ENCODE measurements around the gene NSUN2. TPM values are rescaled to one million over a fixed set of nuclear protein-coding genes. Genes with fewer than 3 reads are reported as not detected.

Gene NSUN2
- total and polyA plus RNA-seq, 7 donors: 29.3 to 54.4 (median 31.9) TPM

DNA sequence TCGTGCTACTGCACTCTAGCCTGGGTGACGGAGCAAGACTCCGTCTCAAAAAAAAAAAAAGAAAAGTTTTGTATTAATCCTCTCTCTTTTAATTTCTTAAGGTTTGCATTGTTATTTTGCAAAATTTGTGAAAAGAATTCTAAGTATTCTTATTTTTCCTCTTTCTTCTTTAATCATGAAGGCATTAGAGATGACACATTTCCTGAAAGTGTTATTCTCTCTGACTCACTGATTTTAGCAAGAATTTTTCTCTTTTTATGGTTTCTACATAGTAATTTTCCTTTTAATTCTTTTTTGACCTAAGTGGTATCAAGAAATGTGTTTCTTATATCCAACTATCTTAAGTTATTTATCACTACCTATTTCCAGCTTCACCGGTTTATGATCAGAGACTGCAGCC, 78.0 kb downstream of the NSUN2 start:
- TF ChIP-seq EP300 (IDR thresholded peaks at IDR 0.05): no peak
- no peak for TF ChIP-seq POLR2A (IDR thresholded peaks at IDR 0.05)
- TF ChIP-seq POLR2AphosphoS5 (IDR thresholded peaks at IDR 0.05): no peak
- TF ChIP-seq, protein P1, sequence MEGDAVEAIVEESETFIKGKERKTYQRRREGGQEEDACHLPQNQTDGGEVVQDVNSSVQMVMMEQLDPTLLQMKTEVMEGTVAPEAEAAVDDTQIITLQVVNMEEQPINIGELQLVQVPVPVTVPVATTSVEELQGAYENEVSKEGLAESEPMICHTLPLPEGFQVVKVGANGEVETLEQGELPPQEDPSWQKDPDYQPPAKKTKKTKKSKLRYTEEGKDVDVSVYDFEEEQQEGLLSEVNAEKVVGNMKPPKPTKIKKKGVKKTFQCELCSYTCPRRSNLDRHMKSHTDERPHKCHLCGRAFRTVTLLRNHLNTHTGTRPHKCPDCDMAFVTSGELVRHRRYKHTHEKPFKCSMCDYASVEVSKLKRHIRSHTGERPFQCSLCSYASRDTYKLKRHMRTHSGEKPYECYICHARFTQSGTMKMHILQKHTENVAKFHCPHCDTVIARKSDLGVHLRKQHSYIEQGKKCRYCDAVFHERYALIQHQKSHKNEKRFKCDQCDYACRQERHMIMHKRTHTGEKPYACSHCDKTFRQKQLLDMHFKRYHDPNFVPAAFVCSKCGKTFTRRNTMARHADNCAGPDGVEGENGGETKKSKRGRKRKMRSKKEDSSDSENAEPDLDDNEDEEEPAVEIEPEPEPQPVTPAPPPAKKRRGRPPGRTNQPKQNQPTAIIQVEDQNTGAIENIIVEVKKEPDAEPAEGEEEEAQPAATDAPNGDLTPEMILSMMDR (IDR thresholded peaks at IDR 0.05): no peak
- no peaks in the 10 kb centered on the region for H3K9me3 ChIP-seq

DNA sequence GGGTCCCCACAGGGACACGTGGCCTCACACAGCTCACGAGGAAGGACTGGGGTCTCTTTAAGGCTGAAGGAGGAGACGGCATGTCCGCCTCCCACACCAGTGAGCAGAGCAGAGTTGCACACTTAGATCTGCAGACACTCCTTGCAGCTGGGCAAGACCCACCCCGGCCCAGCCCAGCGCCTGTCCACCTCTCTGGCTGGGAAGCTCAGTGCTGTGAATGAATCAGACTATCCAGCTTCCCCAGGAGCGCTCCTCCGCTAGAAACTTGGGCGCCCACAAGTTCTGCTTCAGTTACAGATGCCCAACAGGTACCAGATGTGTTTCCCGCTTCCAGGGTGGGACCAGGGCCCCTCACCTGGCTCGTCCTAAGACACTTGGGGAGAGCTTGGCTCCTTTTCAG, 78.9 kb downstream of the NSUN2 start:
- Histone ChIP-seq H3K27ac (no peak overlapping the region), H3K9me3 (no peaks in the 10 kb centered on the region), H3K4me3 (no peak overlapping the region), H3K4me1 (peaks cover 0 to 15% (median 13%) of the 10 kb centered on the region in 4 donors), H3K27me3 (no peaks in the 10 kb centered on the region), H3K36me3 (no peaks in the 10 kb centered on the region)
- DNase-seq: no peak
- TF ChIP-seq POLR2A (IDR thresholded peaks at IDR 0.05): no peak
- TF ChIP-seq, protein P1 (IDR thresholded peaks at IDR 0.05): no peak
- no peak for TF ChIP-seq EP300 (IDR thresholded peaks at IDR 0.05)
- no peak for TF ChIP-seq POLR2AphosphoS5 (IDR thresholded peaks at IDR 0.05)
- WGBS, 2 donors: 73 to 79% methylated on average over 11 of the region's 11 CpGs
- intact Hi-C loops (cut with DNase I): no loop called here

More for the DNA sequence above, 78.0 kb downstream of the NSUN2 start:
- DNase-seq: no peak
- intact Hi-C loops (cut with DNase I): no loop called here
- Histone ChIP-seq H3K36me3 (no peaks in the 10 kb centered on the region), H3K27ac (no peak overlapping the region), H3K4me1 (peaks cover 0 to 14% (median 11%) of the 10 kb centered on the region in 4 donors), H3K4me3 (no peak overlapping the region), H3K27me3 (no peaks in the 10 kb centered on the region)
- 87 to 92% methylated on average over 4 of the region's 4 CpGs for WGBS, 2 donors

DNA sequence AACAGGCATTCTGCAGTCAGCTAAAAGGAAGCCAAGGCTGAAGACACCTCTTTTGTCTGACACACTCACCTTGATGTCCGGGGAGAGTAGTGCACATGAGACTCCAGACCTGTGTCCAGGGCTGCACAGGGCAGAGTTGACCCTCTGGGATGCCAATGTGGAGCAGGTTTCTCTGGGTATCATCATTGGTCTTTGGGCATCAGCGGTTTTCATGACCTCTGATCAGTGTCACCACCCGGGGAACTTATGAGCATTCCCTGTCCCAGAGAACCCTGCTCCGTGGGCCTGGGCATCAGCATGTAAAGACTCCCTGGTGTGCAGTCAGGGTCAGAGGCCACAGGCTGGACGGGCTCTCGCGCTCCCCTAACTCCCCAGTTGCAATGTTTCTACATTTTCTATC, 80.2 kb downstream of the NSUN2 start:
- Histone ChIP-seq H3K36me3 (no peaks in the 10 kb centered on the region), H3K4me3 (no peak overlapping the region), H3K9me3 (no peaks in the 10 kb centered on the region), H3K27ac (no peak overlapping the region), H3K4me1 (peaks cover 0 to 28% (median 20%) of the 10 kb centered on the region in 4 donors), H3K27me3 (no peaks in the 10 kb centered on the region)
- no peak for TF ChIP-seq POLR2A (IDR thresholded peaks at IDR 0.05)
- TF ChIP-seq, protein P1 (IDR thresholded peaks at IDR 0.05): no peak
- no peak for TF ChIP-seq EP300 (IDR thresholded peaks at IDR 0.05)
- no peak for TF ChIP-seq POLR2AphosphoS5 (IDR thresholded peaks at IDR 0.05)
- intact Hi-C loops (cut with DNase I): no loop called here
- DNase-seq: no peak
- WGBS, 2 donors: 86 to 87% methylated on average over 7 of the region's 7 CpGs

- Histone ChIP-seq H3K4me3 (no peak overlapping the region), H3K36me3 (no peaks in the 10 kb centered on the region), H3K4me1 (peaks cover 0 to 35% (median 27%) of the 10 kb centered on the region in 4 donors), H3K9me3 (no peaks in the 10 kb centered on the region), H3K27ac (peak overlapping the region in 2 of 4 donors; percentile 68 to 95), H3K27me3 (no peaks in the 10 kb centered on the region)
- 88 to 92% methylated on average over 6 of the region's 6 CpGs for WGBS, 2 donors
- intact Hi-C loops (cut with DNase I): no loop called here
- DNase-seq: no peak
- TF ChIP-seq EP300 (IDR thresholded peaks at IDR 0.05) (no peak), POLR2A (IDR thresholded peaks at IDR 0.05) (no peak), POLR2AphosphoS5 (IDR thresholded peaks at IDR 0.05) (no peak)
- TF ChIP-seq, protein P1 (IDR thresholded peaks at IDR 0.05): no peak
Observed at GRCh38 chr5:6551955-6552313, 80.9 kb downstream of the NSUN2 start.
